ENCODE results near the gene VPS37D. TPM values are rescaled to one million over a fixed set of nuclear protein-coding genes. Genes with fewer than 3 reads are reported as not detected.
A peak's percentile ranks its signal among the peaks of the same experiment; 100 is the strongest.

VPS37D gene
- polyA plus RNA-seq, 1 donor (not counting 4 experiments of a cell fraction or from before 2014, with no cell fraction given), result 0.81 TPM

- TF ChIP-seq, protein P1, sequence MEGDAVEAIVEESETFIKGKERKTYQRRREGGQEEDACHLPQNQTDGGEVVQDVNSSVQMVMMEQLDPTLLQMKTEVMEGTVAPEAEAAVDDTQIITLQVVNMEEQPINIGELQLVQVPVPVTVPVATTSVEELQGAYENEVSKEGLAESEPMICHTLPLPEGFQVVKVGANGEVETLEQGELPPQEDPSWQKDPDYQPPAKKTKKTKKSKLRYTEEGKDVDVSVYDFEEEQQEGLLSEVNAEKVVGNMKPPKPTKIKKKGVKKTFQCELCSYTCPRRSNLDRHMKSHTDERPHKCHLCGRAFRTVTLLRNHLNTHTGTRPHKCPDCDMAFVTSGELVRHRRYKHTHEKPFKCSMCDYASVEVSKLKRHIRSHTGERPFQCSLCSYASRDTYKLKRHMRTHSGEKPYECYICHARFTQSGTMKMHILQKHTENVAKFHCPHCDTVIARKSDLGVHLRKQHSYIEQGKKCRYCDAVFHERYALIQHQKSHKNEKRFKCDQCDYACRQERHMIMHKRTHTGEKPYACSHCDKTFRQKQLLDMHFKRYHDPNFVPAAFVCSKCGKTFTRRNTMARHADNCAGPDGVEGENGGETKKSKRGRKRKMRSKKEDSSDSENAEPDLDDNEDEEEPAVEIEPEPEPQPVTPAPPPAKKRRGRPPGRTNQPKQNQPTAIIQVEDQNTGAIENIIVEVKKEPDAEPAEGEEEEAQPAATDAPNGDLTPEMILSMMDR (optimal IDR thresholded peaks at IDR 0.05 in 1 of 3, IDR thresholded peaks at IDR 0.05 in 1 of 3, conservative IDR thresholded peaks at IDR 0.05 in 1 of 3; ENCODE audit: extremely low read depth in 1 of 3, insufficient read depth in 2 of 3, low read length in 3 of 3), result no peak
- TF ChIP-seq EZH2 (IDR thresholded peaks at IDR 0.05; ENCODE audit: low read length), result no peak
- Histone ChIP-seq H3K4me3 (ENCODE audit: control insufficient read depth in 2 of 3, extremely low read depth in 1 of 3, insufficient read depth in 2 of 3, low read depth in 1 of 3, low read length in 3 of 3) (peak overlapping the region; percentile 42 to 71 (median 59)), H3K4me1 (ENCODE audit: control insufficient read depth, extremely low read depth, insufficient read depth, low read length) (peaks cover 7% of the 10 kb centered on the region), H3K79me2 (ENCODE audit: control insufficient read depth, insufficient read depth, low read length) (no peaks in the 10 kb centered on the region), H3K9ac (ENCODE audit: control insufficient read depth, extremely low read depth, insufficient read depth, low read length) (peak overlapping the region; percentile 65), H3K9me3 (ENCODE audit: control insufficient read depth, low read depth, low read length) (no peaks in the 10 kb centered on the region), H3K9me1 (ENCODE audit: control insufficient read depth, extremely low read depth, insufficient read depth, low read length) (no peaks in the 10 kb centered on the region), H3K4me2 (ENCODE audit: control insufficient read depth, extremely low read depth, insufficient read depth, low read depth, low read length) (peak overlapping the region; percentile 66), H3K36me3 (ENCODE audit: control insufficient read depth in 2 of 2, extremely low read depth in 1 of 2, insufficient read depth in 2 of 2, low read length in 2 of 2) (no peaks in the 10 kb centered on the region), H3K27ac (ENCODE audit: control insufficient read depth, insufficient read depth, low read length) (no peak overlapping the region), H2AFZ (ENCODE audit: control insufficient read depth, low read length) (peak overlapping the region; percentile 59), H4K20me1 (ENCODE audit: control insufficient read depth, extremely low read depth, insufficient read depth, low read length) (peaks cover 3% of the 10 kb centered on the region), H3K27me3 (ENCODE audit: control insufficient read depth, extremely low read depth, insufficient read depth, low read length) (peaks cover 8% of the 10 kb centered on the region)
- dilution Hi-C loops (cut with MboI; ENCODE audit: extremely low pct_ligation_motif_present, low sequenced_read_pairs), result no loop called here
- no peak for FAIRE-seq
- DNase-seq (ENCODE audit: low read depth, low spot score), result no peak
Measured at GRCh38 chr7:73668103-73668885, 663 bp downstream of the VPS37D start.

DNA sequence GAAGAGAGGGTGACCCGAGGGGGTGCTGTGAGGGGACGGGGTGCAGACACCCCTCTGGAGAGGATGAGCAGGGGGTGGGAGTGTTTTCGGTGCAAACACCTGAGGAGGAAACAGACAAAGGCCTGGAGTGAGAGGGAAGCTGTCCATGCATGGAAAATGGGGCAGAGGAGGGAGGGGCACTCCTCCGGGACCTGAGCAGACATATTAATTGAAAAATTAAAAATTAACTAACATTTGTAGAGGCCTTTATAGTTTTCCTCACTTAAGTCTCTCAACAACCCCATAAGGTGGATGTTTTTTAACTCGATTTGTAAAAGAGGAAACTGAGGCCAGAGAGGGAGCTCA lies 1.2 kb downstream of the VPS37D start:
- dilution Hi-C loops (cut with MboI; ENCODE audit: extremely low pct_ligation_motif_present, low sequenced_read_pairs), result no loop called here
- Histone ChIP-seq H4K20me1 (ENCODE audit: control insufficient read depth, extremely low read depth, insufficient read depth, low read length) (peaks cover 1% of the 10 kb centered on the region), H3K4me3 (ENCODE audit: control insufficient read depth in 2 of 3, extremely low read depth in 1 of 3, insufficient read depth in 2 of 3, low read depth in 1 of 3, low read length in 3 of 3) (peak overlapping the region in 2 of 3 experiments; percentile 59 to 71), H3K79me2 (ENCODE audit: control insufficient read depth, insufficient read depth, low read length) (no peaks in the 10 kb centered on the region), H3K9me3 (ENCODE audit: control insufficient read depth, low read depth, low read length) (no peaks in the 10 kb centered on the region), H3K4me1 (ENCODE audit: control insufficient read depth, extremely low read depth, insufficient read depth, low read length) (peaks cover 7% of the 10 kb centered on the region), H3K9me1 (ENCODE audit: control insufficient read depth, extremely low read depth, insufficient read depth, low read length) (no peaks in the 10 kb centered on the region), H3K27ac (ENCODE audit: control insufficient read depth, insufficient read depth, low read length) (no peak overlapping the region), H2AFZ (ENCODE audit: control insufficient read depth, low read length) (no peak overlapping the region), H3K9ac (ENCODE audit: control insufficient read depth, extremely low read depth, insufficient read depth, low read length) (peak overlapping the region; percentile 30), H3K4me2 (ENCODE audit: control insufficient read depth, extremely low read depth, insufficient read depth, low read depth, low read length) (peak overlapping the region; percentile 66), H3K27me3 (ENCODE audit: control insufficient read depth, extremely low read depth, insufficient read depth, low read length) (peaks cover 8% of the 10 kb centered on the region), H3K36me3 (ENCODE audit: control insufficient read depth in 2 of 2, extremely low read depth in 1 of 2, insufficient read depth in 2 of 2, low read length in 2 of 2) (no peaks in the 10 kb centered on the region)
- DNase-seq (ENCODE audit: low read depth, low spot score) (no peak), FAIRE-seq (no peak)
- TF ChIP-seq, protein P1 (optimal IDR thresholded peaks at IDR 0.05 in 1 of 3, IDR thresholded peaks at IDR 0.05 in 1 of 3, conservative IDR thresholded peaks at IDR 0.05 in 1 of 3; ENCODE audit: extremely low read depth in 1 of 3, insufficient read depth in 2 of 3, low read length in 3 of 3), result no peak
- no peak for TF ChIP-seq EZH2 (IDR thresholded peaks at IDR 0.05; ENCODE audit: low read length)
